NB4 (cell line): Measurements from ENCODE around the gene KAZN.

ENCODE experiments used
- POLR2A ChIP-seq: IDR thresholded peaks from 2 replicates; pipeline ENCODE4 v1.6.1; 2011; ENCODE audit warnings: mild to moderate bottlenecking; ENCODE audit not compliant: insufficient read length; ENCODE audit errors: extremely low read depth
- TF ChIP-seq, protein P1 (sequence below): IDR thresholded peaks from one replicate; pipeline ENCODE4 v1.5.1; 2012; ENCODE audit warnings: low read depth, low read length
- TF ChIP-seq, protein P2 (sequence below): IDR thresholded peaks from 2 replicates; pipeline ENCODE4 v1.6.1; 2011; ENCODE audit warnings: low read depth, low read length

GRCh38 chr1:15080328-15081007 is 482.0 kb downstream of the KAZN start:
- TF ChIP-seq, protein P1, sequence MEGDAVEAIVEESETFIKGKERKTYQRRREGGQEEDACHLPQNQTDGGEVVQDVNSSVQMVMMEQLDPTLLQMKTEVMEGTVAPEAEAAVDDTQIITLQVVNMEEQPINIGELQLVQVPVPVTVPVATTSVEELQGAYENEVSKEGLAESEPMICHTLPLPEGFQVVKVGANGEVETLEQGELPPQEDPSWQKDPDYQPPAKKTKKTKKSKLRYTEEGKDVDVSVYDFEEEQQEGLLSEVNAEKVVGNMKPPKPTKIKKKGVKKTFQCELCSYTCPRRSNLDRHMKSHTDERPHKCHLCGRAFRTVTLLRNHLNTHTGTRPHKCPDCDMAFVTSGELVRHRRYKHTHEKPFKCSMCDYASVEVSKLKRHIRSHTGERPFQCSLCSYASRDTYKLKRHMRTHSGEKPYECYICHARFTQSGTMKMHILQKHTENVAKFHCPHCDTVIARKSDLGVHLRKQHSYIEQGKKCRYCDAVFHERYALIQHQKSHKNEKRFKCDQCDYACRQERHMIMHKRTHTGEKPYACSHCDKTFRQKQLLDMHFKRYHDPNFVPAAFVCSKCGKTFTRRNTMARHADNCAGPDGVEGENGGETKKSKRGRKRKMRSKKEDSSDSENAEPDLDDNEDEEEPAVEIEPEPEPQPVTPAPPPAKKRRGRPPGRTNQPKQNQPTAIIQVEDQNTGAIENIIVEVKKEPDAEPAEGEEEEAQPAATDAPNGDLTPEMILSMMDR: no peak
- TF ChIP-seq POLR2A: no peak
- TF ChIP-seq, protein P2, sequence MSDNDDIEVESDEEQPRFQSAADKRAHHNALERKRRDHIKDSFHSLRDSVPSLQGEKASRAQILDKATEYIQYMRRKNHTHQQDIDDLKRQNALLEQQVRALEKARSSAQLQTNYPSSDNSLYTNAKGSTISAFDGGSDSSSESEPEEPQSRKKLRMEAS: no peak
